Nucleus accumbens (tissue), 56 donors: ENCODE data around the gene EBF3.

Source experiments
- DNase-seq, 56 donors: peaks; one replicate each; lab custom pipeline; 2025; lab: John Stamatoyannopoulos, UW

The EBF3 gene

DNA sequence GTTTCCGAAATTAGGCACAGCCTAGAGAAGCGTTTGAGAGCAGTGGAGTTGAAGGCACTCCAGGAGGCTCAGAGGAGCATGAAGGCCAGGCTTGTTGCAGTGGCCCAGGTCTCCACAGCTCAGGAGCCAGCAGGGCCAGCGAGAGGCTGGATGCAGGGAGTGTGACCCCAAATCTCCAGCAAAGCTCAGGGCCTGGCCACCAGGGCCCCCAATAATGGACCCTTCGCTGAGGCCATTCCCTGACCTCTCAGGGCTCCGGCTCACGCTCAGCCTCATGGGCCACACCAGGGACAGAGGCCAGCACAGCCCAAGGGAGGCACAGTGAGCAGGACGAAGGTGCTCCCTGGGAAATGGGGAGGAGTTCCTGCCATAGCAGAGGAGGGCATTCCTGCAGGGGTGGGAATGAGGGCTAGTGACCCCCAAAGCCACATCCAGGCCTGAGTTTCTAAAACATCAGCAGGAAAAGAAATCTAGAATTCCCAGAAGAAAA is 47.5 kb downstream of the EBF3 start:
- no peak for DNase-seq

DNA sequence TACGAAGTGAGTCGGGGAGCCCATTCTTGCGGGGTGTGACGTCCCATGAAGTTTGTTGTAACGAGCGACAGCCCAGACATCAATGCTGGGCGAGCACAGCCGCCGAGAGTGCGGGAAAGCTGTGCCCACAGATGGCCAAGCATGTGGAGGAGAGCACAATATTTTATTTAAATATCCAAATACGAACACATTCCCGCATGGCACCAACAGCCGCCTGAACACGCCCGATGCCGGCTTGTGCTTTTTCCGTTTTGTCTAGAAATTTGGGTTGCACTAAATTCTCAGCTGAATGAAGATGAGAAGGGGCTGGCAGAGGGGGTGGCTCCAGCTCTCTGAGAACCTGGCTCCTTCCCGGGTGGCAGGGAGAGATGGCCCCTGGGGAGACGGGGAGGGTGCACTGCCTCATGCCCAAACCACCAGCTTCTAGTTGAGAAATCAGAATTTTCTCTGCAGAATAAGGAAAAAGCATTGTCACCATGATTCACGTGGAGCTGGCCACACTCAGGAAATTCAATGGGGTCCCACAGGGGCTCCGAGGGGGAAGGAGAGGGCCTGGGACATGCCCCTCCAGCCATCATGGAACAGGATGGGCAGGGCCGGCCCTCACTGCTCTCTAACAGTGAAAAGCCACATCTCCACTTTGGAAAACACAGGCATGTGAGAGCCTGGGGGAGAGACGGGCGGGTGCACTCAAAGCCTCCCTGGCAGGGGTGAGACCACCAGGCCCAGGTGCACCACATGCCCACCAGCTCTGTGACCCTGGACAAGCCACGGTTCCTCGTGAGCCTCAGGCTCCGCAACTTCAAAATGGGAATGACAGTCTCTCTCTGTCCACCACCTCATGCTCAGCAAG is 48.3 kb downstream of the EBF3 start:
- no peak for DNase-seq

DNA sequence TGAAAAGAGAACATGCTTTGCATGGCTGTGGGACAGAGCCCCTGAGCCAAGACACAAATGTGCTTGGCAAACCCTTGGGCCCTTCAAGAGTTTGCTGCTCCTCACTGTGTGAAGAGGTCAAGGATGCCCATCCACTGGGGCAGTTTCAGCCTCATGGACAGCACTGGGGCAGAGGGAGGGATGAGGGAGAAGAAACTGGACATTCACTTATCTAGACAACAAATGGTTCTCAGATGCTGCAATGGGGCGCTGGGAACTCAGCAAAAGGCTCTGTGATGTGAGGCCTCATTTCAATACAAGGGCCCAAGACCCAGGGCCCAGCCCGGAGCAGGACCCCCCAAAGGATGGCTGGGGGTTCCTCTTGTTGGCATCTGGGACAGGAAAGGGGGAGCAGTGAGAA is 49.1 kb downstream of the EBF3 start:
- no peak for DNase-seq

DNA sequence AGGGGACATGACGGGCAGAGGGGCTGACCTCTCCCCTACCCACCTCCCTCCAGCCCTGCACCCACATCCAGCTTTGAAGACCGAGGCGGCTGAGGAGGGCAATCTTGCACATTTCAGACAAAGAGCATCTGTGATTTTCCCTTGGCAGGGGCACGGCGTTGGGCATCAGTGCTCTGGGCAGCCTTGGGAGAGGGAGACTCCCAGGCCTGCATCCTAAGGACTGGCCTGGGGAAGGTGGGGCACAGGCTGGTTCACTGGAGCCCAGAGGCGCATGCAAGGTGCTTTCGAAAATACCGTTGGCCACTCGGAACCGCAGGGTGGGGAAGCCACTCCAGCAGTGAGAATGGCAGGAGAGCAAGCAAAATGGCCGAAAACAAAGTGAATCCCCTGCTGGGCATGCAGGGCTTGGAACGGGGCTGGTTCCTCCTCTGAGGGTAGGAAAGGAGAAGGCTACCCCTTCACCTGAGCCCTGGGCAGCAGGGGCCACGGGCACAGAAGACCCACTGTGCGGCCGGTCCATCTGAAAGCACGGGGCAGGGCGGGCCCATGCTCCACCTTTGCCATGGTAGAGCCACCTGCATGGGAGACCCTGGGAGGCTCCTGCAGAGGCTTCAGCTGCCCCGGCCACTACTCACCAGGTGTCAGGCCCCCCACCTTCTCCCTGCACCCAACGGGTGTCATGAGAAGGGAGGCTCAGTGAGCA is 49.8 kb downstream of the EBF3 start:
- DNase-seq: no peak

DNA sequence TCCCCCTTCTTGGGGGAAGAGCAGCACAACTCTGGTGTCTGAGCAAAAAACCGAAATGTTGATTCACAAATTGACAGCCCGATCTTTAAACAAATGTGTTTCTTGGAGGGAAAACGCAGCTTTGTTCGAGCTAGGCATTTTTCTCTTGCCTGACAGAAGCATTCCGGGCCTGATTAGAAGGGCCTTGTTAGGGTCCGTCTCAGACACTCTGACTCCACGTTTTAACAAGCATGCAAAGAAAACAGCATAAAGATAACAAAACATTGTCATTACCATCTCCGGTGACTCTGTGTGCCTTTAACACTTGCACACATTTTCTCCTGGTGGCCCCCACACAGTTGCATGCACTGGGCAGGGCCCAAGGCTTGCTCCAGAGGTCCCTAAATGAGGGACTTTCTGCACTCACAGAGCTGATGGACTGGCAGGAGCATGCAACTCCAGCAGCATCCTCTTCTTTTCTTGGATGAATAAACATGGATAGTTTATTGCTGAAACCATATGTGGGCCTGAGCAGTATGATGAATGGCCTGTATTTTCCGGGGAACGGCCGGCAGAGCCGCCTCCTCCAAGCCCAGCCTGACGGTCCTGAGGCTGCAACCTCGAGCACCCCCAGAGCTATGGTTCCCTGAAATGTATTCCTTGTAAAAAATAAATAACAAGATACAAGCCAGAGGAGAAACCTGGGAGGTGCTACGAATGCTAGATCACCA is 50.9 kb downstream of the EBF3 start:
- DNase-seq: no peak

DNA sequence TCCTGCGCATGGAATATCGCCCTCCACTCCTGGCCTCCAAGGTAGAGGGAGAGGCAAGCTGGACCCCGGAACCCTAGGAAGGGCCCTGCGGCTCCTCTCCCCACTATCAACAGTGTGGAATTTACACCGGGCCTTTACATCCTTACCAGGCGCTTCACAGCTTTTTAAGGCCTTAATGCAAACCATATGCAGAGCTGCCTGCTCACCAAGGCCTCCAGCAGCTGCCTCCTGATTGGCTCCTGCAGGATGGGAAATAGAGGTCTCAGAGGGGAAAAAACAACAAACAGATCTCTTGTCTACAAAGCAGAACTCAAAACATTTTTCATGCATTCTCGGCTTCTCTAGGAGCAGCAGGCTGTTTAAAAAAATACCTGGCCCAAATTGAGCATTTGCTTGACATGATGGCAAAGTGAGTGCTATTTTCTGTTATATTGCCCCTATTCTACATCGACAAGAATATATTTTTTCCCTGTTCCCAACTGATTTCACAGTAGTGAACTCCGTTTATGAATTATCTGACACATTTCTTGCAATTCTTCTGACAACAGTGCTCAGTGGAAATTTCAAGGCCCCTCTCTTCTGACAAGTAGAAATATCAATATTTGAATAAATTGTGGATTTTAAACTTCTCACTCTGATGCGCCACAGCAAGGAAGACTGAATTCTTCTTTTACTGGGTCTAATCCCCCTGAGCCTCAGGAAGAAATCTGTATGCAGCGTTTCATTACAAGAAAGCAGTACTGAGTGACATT is 51.7 kb downstream of the EBF3 start:
- no peak for DNase-seq

DNA sequence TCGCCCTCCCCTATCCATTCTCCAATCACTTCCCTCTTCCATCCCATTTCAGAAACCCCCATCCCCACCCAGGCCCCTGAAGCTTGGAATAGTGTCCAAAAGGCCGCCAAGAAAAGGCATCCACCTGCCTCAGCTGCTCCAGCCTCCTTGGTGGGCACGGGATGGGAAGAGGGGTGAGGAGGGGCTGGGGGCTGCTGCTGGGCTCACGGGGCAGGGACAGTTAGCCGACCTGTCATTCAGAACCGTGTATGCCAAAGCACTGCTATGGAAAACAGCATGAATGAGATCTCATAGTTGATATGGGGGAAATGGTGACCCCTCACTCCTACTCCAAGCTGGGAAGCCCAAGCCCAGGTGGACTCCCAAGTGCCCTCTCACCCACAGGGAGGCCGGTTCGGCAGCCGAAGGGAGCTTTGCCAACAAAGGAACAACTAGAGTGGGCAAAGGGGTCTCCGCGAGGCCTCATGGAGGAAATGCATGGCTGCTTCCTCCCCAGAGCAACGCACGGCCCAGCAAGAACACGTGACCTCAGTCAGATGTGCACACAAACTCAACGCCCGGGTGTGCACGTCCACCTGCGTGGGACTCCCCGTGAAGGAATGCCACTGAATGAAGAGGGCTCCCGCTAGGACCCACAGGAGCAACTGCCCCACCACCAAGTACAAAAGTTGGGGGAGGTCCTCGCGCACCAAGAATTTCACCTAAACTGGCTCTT is 52.5 kb downstream of the EBF3 start:
- DNase-seq: no peak

DNA sequence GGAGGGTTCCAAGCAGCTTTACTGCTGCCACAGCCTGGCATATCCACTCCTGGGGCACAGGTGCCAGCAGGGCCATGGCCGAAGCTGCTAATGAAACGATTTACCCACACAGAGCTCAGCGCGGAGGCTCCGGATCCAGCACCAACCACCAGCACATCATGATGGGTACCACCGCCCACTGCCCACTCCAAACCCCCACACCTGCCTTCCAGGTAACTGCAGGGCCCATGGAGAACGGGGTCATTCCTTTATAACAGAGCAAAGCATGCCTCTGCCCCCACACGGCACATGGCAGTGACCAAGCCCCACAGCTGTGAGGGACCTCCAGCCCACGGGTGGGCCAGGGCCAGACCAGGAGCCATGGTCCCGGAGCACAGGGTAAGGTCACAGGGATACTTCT is 53.2 kb downstream of the EBF3 start:
- DNase-seq: no peak

DNA sequence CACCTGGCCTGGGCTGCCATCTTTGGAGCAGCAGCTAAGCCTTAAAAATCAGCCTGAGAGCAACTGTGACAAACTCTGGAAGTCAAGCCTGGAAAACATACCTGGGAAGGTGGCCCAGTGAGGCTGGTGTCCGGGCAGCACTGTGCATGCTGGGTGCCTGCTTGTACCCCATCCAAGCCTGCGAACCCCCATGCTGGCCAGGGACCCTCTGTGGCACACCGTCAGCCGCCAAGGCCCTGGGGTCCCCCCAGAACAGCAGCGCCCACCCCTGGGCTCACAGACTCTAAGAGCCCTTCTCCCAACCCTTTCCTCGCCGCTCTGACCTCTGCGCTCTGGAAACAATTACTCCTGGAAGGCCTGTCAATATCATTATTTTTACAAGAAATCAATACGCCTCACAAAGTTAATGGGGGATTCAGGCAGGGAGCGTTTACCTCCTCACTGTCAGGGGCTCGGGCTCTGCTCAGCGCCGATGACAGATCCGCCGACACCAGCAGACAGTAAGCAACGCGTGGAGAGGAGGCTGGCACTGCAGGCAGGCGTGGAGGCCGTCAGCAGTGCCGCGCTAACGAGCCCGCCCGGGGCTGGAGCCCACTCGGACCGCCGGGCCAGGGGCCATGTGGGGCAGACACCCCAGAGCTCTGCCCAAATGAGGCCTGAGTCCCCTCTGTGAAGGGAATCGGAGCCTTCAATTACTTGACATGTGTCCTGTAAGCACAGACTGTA is 54.4 kb downstream of the EBF3 start:
- no peak for DNase-seq

DNA sequence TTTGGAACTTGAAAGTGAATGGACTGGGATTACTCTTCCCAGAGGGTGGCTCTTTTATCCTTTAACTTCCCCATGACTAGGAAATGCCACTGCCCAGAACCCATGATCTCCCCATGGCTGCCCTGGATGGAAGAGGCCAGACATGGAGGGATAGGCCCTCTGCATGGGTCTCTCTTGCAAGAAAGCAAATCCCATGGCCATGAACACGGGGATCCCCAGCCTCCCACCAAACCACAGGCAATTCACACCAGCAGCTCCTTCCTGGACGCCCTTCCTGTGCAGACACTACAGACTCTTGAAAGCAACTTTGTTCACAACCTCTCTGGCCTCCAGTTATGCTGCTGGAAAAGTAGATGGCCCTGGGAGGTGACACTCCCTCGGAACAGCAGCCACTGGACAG is 55.0 kb downstream of the EBF3 start:
- DNase-seq: no peak

DNA sequence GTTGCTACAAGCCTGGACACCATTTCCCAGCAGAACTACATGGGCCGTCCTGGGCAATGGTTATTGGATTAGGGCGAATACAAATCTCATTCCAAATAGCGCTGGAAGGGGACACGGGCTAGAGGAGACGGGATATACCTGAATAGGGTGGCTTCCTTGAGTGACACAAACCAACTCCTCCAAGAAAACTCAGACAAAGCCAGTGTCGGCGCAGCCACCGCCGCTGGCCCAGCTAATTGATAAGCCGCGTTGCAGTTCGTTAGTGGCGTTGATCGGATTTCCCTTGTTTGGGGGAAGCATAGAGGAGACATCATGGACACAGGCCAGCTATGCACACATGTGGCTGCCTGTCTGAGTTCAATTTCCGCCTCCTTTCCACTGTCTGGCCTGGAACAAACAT is 55.7 kb downstream of the EBF3 start:
- no peak for DNase-seq

DNA sequence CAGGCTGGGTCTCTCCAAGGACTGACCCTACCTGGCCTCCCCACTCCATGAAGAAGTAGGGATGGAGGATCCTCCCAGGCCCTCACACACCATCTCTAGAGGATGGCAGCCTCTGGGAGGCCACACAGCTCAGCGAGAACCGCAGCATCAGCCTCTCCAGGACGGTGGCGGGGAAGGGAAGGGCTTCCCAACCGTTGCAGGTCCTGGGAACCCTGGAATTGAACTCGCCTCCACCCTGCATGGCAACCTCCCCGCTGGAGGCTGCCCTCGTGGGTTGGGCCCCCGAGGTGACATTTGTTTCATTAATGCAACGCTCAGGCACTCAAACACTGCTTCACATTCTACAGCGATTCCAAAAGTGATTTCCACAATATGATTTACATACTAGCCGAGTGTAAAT is 58.5 kb downstream of the EBF3 start:
- DNase-seq: no peak

DNA sequence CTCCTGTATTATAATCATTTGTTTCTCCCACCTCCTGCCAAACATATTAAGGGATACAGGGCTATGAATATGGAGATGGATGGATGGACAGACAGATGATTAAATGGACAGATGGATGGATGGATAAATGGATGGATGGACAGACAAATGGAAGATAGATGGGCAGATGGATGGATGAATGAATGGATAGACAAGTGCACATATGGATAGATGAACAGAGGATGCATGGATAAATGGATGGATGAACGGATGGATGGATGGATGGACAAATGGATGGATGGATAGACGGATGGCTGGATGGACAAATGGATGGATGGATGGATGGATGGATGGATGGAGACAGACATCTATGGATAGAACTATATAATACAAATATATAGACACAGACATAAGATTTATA is 59.8 kb downstream of the EBF3 start:
- no peak for DNase-seq

DNA sequence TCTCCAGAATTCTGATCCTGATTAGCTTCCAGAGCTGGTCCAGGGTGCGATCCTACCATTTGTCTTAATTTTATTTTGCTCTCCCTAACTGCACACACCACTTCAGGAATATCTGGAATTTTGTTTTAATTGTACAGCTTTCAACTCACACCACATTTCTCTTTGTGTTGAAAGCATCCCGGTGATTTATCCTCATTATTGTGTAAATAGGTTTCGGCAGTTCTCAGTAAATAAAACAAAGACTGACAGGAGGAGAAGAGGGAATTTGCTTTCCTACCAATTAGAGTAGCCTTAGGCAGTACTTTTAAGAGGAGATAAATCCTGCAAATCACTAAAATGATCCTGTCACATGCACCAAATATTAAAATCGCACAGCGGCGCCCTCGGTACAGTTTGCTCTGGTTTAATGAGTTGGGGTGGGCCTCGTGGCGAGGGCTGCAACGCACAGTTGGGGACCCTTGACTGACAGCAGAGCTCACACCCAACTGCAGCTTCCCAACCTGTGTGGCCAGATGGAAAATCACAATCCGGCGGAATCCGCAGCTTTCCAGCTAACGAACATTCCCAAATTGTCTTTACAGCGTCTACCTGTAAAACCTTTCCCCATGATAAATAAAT is 62.6 kb downstream of the EBF3 start:
- DNase-seq: no peak

DNA sequence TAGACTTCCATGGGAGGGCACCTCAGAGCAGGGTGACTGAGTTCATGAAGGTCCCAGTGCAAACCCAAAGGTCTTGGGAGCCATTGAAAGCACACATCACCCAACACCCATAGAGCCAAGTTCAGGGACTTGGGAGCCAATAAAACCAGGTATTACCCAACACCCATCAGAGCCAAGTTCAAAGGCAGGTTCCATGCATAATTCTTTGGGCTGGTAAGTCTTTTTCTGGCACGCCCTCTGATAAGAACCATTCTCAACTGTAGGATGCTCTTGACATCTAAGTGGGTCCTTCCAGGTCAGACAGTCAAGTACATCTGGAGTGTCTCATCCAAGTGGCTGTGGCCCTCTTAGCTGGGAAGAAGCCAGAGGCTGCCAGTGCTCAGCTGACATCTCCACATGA is 63.2 kb downstream of the EBF3 start:
- DNase-seq: no peak

DNA sequence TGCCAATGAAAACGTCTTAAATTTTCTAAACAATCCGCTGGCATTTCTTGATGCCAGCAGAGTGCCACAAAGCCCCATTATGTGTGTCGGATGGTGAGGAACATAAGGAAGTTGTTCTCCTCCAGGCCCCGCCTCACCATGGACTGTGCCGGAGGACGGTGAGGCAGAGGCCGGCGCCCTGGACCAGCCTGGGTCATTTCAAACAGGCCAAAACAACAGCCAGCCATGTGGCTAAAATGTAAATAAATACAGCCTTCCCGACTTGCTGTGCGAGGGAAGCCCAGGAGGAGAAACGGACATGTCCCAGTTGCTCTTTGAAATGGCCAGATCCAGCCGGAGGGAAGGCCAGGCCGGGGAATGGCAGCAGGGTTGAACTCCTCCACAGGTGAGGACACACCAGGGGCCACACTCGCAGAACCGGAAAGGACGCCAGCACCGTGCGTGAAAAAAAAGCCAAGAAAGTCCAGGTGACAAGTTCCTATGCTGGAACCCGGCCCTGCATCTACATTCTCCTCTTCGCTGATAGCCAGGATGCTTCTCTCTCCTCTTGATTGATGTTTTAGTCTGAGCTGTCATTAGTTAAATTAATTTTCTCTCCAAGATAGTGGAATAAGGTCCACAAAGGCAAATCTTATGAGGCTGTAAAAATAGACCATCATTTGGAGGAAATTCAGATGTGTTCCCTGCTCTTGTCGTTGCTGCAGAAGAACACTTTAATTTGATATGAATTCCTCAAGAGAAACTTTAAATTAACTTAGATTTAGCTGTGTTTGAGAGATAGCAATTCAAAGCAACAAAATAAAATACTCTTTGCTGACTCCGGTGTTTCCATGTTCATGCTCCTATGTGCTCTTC is 64.6 kb downstream of the EBF3 start:
- DNase-seq: no peak

DNA sequence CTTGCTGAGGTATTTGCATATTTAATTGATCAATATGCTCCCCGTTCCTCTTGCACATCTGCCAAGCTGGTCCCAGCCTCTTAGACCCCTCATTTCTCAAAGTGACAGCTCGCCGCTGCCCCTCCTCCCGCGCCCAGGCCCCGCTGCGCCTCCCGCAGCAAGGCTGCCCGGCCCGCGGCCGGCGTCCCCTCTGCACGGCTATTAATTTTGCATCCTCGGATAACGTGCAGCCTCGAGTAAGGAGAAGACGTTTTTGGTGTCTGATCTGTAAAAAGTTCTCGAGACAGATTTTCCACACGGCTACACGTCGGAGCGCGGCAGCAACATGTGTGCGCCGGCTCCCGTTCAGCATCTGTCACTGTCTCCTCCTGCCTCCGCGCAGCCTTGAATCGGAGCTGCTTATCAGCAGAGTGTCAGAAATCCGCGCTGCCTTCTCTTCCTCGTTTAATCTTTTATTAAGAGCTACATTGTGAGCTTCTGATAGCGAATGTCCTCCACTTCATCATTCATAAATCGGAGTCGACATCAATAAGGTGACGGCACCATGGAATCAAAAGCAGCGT is 65.3 kb downstream of the EBF3 start:
- DNase-seq: no peak
